ENCODE measurements around the gene MRPL12.
A peak's percentile ranks its signal among the peaks of the same experiment; 100 is the strongest.
"Not testable (repeated sequence)": the region's sequence is repeated elsewhere in the genome, so short reads cannot be mapped to it uniquely, and the experiment has no call there.

Gene MRPL12

DNA sequence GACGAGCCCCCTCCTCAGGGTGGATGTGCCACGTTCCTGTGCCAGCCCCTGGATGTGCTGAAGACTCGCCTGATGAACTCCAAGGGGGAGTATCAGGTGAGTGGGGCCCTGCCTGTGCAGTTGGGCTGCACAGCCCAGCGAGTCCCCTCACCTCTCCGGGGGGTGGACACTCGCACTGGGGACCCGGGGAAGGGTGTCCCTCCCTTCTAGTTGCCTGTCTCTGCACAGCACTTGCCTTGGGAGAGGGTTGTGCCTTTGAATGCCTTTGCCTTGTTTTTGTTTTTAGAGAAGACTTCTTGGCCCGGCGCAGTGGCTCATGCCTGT lies 14.6 kb downstream of the MRPL12 start:
- no peak for DNase-seq

GRCh38 chr17:81719410-81720266 lies 16.5 kb downstream of the MRPL12 start:
- DNase-seq, result no peak

GRCh38 chr17:81720267-81721071 lies 17.3 kb downstream of the MRPL12 start:
- no peak for DNase-seq

- no peak for DNase-seq
These were observed 19.3 kb downstream of the MRPL12 start for GRCh38 chr17:81722184-81723120.

DNA sequence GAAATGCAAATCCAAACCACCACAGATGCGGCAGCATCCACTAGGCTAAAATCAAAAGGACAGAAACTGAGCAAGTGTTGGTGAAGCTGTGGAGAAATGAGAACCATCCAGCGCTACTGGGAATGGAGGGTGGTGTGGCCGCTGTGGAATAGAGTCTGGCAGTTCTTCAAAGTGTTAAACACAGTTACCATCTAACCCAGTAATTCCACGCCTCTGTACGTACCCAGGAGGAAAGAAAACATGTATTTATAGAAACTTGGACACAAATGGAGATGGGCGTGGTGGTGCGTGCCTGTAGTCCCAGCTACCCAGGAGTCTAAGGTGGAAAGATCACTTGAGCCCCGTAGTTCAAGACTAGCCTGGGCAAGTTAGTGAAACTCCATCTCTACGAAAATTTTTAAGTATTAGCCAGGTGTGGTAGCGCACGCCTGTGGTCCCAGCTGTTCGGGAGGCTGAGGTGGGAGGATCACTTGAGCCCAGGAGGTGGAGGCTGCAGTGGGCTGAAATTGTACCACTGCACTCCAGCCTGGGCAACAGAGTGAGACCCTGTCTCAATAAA lies 20.6 kb downstream of the MRPL12 start:
- DNase-seq, result no peak

DNA sequence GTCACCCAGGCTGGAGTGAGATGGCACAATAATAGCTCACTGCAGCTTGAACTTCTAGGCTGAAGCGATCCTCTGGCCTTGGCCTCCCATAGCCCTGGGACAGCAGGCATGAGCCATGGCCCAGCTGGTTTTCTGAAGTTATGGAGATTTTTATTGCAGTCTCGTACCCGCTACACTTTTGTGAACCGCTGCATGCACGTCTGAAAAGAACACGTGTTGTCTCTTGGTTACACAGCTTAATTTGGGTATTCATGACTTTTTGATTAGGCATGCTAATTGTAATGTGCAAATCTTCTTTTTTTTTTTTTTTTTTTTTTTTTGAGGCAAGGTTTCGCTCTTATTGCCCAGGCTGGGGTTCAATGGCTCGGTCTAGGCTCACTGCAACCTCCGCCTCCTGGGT lies 22.3 kb downstream of the MRPL12 start:
- DNase-seq, result no peak

DNA sequence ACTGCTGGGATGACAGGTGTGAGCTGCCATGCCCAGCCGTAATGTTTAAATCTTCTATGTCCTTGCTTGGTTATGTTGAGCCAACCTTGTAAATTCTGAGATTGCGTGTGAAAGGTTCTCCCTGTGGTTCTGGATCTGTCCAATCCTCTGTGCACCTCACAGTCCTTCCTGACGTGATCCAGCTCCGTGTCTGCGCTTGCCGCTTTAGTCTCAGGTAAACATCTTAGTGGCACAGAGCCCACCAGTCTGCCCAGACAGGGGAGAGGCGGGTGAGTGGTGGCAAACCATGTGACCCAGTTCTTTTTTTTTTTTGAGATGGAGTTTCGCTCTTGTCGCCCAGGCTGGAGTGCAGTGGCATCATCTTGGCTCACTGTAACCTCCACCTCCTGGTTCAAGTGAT lies 22.8 kb downstream of the MRPL12 start:
- DNase-seq, result no peak

DNA sequence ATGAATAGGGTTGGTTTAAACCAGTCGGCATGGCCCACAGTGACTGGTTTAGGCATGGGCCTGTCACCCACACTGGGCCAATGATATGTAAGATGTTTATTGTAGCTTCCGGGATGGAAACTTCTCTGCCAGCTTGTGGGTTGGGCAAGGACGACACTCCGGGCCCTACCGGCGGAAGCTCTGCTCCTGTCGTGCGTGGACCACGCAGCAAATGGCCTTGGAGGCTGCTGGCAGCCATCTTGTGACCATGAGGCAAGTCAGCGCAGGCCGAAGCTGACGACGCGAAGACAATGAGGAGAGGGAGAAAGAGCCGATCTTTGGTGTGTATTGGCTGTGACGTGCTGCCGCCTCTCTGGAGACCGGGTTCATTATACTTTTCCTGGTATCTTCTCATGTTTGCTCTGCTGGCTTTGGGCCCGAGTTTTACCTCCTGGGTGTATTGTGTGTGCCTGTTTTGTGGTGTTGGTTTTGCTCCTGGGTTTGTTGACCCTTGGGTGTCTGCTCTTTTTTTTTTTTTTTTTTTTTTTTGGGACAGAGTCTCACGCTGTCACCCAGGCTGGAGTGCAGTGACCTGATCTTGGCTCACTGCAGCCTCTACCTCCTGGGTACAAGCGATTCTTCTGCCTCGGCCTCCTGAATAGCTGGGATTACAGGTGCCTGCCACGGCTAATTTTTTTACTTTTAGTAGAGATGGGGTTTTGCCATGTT lies 24.3 kb downstream of the MRPL12 start:
- no peak for DNase-seq

DNA sequence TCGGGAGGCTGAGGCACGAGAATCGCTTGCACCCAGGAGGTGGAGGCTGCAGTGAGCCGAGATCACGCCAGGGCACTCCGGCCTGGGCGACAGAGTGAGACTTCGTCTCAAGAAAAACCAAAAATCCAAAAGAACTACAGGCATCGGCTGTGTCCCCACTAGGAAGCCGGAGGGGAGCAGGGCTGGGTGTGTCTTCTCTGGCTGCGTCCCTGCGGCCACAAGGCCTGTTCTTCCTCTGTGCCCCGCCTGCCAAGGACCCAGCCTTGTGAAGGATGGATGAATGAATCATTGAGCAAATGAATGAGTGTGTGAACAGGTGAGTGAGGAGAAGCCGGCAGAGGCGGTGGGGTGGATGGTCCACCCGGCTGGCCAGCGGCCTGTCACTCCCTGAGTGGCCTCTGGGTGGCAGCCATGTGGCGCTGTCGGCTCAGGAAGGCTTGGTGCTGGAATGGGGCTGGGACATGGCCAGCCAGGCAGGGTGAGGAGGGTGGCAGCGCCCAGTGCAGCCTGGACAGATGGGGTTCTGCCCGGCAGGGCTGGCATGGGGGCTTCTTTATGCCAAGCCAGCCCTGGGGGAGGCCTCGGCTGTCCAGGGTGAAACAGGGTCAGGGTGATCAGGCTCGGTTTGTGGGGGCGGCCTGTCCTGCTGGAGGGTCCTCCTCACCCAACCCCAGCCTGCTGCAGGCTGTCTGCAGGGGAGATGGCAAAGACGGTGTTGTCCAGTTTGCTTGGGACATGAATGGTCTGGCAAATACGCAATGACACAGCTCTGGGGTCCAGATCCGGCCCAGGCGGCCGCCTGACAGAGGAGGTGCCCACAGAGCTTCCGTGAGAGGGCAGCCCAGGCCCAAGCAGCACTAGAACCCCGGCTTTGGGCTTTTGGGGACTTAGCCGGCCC lies 30.6 kb downstream of the MRPL12 start:
- peak; percentile 9 for DNase-seq

DNA sequence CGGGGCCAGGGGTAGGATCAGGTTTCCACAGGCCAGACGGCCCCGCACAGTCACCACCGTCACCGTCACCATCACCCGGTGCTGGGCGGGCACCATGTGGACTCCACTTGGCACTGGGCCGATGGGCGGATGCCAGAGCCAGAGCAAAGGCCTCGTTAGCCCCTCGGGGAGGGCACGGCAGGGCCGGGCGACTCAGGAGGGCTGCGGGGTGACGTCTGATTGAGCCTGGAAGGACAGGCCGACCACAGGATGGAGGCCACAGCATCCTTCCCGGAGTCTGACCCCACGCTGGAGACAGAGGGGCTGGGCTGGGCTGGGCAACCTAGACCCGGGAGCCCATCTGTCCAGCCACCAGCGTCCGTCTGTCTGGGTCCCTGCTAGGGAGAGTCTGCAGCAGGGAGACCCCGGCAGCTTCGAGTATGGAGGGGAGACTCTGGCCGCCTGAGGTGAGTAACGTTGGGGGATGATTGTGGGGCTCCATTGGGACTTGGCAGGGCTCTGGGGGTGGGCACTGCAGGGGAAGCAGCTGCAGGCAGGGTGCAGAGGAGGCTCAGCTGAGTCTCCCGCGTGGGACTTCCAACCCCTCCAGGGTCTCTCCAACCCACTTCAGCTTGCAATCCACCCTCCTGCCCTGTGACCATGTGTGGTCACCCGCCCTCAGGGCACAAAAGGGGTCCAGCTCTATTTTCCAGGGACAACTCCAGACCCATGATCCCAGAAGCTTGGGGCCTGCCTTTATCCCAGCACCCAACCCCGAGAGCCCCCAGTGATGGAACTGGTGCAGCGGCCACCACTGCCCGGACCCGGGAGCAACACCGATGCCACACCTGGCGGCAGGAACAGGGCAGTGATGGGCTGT lies 31.5 kb downstream of the MRPL12 start:
- no peak for DNase-seq

GRCh38 chr17:81735264-81736102 lies 32.3 kb downstream of the MRPL12 start:
- no peak for DNase-seq

GRCh38 chr17:81737947-81738800 lies 35.0 kb downstream of the MRPL12 start:
- DNase-seq, result no peak

DNA sequence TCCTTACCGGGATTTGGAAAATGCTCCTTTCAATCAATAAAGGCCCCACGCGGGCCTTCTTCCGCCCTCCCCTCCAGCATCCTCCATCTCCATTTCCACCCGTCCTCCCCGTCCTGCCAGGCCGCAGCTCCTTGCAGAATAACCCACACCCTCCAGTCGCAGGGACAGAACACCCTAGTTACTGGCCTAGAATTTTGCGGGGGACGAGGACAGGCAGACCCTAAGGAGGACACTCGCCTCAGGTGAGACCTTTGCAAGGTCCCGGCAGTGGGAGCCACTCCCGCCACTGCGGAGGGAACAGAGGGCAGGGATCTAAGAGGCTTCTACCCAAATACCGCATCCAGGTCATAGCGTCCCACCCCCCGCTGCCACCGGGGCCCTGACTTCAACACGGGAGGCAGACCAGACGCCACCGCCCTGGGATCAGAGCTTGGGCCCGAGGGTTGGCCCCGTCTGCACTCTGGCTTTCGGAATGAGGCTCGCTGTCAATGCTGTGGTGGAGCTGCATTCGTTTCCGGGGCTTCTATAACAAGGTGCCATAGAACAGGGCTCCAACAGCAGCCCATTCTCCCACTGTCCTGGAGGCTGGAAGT lies 35.7 kb downstream of the MRPL12 start:
- DNase-seq, result no peak

DNA sequence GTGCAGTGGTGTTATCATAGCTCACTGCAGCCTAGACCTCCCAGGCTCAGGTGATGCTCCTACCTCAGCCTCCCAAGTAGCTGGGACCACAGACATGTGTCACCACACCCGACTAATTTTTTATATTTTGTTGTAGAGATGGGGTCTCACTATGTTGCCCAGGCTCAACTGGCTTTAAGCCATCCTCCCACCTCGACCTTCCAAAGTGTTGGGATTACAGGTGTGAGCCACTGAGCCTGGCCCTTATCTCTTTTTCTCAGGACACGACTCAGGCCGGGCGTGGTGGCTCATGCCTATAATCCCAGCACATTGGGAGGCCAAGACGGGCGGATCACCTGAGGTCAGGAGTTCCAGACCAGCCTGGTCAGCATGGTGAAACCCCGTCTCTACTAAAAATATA lies 36.4 kb downstream of the MRPL12 start:
- not testable (repeated sequence) for DNase-seq

DNA sequence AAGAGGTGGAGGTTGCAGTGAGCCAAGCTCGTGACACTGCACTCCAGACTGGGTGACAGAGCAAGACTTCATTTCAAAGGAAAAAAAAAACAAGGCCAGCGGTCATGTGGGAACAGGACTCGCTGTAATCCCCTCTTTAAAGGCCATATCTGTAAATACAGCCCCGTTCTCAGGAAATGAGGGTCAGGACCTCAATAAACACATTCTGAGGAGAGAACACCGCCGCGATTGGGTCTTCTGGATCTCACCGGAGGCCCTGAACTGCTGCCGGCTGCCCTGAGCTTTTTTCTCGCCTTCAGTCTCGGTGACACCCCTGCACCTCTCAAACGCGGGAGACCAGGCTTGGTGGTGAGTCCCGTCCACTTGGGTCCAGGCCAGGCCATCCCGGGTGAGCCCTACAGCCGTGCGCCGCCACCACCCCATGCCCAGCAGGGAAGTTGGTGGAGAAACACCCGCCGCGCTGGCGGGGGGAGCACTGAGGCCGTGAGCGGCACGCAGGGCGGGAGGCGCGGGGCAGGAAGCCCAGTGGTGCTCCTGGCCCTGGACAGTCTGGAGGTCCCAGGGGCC lies 37.3 kb downstream of the MRPL12 start:
- no peak for DNase-seq

GRCh38 chr17:81741049-81741593 lies 38.0 kb downstream of the MRPL12 start:
- no peak for DNase-seq

All from NCI-H446 treated with DMSO at 0.1 percent for 48 hours (cell line).